Tongue (tissue), 2 donors: ENCODE data around the gene GRP. TPM values are rescaled to one million over a fixed set of nuclear protein-coding genes. Genes with fewer than 3 reads are reported as not detected.
A peak's percentile ranks its signal among the peaks of the same experiment; 100 is the strongest.

Source experiments
- DNase-seq: peaks from one replicate; pipeline ENCODE4 v3.0.0-alpha.2; 2015
- total RNA-seq: library from RNA; depleted of rRNA; stranded (reverse); fragments of >200 nt; gene quantifications from one replicate; pipeline ENCODE4 v1.2.3, GENCODE V29; 2014

Gene GRP
- total RNA-seq: 1.3 TPM

DNA sequence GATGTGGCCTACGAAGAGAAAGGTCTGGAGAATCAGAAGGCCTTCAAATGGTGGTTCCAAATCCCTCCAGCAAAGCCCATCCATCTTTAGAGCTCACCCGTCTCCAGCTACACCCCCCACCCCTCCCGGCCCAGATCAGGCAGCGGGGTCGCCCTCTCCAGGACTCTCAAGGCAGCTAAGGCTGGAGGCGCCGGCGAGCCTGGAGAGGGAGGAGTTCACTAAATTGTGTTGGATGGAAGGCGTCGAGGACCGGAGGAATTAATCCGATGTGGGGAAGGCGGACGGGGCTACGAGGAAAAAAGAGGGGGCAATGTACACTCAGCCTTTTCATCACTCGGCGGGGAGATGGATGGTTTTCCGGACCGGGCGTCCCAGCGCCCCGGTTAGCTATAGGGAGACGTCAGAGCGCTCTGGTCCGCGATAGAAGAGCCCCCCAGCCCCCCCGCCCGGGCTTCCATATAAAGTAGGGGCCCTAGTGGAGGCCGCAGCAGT lies at the start of gene GRP:
TSS of gene GRP (plus strand) at position 487 of the 492 bp plus-strand sequence. CDS start 108 bp downstream, outside the sequence.
- DNase-seq: no peak

DNA sequence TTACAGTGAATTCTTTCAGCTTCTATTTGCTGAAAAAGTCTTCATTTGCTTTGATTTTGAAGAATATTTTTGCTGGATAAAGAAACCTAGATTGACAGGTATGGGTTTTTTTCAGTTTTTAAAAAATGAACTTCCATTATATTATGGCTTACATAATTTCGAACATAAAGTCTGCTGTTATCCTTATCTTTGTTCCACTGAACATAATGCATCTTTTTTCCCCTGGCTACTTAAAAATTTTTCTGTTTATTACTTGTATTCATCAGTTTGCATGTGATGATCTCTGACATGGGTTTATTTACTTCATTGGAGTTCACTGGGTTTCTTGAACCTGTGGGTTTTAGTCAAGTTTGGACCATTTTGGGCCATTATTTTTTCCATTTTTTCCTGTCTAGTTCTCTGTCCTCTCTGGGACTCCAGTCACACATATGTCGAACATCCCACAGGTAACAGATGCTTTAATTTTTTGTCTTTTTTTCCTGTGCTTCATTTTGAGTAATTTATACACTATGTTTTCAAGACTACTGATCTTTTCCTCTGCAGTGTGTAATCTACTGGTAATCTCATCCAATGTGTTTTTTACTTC lies 47.2 kb upstream of the GRP start:
- DNase-seq: no peak

DNA sequence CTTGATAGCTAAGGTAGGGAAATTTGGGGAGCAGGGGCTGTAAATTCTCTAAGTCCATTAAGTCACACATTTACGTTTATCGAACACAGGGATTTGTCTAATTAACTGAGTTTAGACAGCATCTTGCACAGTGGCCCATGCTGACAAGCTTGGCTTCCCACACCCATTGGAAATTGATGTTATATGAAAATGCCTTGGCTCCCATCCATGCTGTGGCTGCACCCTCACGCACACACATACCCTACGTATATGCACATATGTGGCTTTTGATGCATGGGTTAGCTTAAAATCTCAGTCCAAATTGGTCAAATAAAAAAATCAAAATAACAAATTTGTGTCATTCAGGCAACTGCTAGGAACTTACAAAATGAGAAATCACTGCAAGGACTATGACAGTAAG lies 42.5 kb upstream of the GRP start:
- DNase-seq: no peak

DNA sequence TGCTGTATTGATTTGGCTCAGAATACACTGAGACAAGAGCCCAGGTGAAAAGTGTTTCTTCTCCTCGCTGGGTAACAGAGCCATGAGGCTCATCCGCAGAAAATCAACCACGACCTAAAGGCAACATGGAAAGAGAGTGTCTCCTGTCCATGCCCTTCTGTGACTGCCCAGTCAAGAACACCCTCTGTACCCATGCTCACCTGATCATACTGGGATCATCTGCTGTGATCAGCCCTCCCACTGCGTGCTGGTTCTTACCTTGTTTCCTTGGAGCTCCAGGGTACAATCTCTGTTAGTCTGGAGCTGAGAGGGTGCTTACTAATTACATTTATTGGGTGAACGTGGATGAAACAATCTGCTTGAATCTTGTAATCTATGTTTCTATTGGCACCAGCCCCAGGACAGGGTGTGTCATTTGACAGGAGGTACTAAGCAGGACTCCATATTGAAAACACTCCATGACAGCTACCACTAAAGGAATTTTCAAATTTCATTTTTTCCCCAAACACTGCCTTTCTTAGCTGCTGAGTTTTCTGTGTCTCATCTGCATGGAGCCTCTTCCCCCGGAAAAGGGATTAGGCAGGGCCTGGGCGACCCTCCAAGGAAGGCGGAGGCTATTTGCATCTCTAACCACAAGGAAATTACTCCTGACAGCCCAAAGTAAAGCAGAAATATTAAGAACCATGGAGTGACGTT lies 39.7 kb upstream of the GRP start:
- DNase-seq: peak; percentile 38

DNA sequence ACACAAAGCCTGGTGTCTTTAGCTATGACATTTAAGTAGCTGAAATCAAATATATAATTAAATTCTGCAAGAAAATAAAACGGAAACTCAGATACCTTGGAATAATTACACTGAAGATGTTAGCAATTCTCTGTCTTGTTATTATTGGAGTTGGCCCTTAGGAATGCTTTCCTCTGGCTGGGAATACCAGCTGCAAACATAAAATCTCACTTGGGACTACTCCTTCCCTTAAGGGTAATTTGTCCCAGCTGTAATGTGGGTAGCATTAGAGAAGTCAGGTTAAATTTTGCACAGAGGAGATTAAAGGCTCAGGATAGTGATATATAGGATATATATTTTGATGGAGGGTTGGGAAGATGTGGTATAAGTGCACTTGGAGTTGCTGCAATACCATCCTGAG lies 37.3 kb upstream of the GRP start:
- DNase-seq: no peak

DNA sequence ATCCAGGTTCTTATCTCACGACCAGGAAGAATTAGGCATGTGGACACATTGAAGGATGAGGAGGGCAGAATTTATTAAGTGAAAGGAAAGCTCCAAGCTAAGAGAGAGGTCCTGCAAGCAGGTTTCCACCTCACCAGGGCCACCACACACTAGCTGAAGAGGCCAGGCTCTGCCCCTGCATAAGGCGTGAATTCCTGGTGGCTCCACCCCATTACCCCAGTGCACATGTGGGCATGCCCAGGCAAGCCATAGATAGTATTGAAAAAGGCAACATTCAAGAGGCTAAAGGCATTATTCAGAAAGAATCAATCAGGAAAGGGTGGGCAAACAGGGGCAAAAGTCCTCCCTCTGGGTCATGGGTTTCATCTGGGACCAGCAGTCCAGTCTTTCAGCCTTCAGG lies 30.9 kb upstream of the GRP start:
- no peak for DNase-seq

DNA sequence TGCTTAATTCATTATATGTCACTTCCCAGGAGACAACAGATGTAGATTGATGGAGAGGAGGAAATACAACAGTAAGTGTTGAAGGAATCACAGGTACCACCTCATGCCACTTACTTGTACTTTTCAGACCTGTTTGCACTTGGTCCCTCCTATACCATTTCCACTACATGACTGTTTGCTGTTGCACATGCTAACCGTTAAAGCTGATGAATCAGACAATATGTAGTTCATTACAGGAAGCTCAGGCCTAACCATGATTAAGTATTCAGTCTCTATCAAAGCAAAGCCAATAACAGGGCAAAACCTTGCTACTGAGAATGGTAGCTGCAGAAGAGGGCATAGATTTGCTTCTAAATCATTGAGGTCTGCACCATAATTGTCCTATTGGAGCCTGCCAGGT lies 30.2 kb upstream of the GRP start:
- DNase-seq: no peak

DNA sequence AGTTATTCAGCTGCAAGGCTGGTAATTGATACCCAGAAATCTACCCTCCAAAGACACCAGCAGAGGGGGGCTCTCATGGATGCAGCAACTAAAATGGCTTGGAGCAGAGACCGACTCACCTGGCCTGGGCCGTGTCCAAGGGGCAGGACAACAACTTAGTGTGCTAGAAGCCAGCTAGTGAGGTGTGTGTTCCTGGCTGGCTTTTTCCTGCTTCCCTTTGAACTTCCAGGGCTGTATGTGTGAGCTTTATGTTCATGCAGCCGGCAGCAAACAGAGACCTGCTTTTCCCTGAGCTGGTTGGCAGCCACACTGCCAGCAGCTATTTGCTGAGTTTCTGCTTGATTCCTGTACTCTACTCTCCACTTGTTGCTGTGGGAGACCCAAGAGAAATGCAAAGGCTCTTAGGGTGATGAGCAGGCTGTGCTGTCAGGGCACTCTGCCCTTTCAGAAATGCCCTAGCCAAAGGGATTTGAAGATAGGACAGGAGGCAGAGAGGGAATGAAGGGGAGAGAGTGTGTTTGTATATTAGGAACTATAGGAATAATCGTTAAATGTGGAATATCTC lies 23.7 kb upstream of the GRP start:
- peak; percentile 7 for DNase-seq

DNA sequence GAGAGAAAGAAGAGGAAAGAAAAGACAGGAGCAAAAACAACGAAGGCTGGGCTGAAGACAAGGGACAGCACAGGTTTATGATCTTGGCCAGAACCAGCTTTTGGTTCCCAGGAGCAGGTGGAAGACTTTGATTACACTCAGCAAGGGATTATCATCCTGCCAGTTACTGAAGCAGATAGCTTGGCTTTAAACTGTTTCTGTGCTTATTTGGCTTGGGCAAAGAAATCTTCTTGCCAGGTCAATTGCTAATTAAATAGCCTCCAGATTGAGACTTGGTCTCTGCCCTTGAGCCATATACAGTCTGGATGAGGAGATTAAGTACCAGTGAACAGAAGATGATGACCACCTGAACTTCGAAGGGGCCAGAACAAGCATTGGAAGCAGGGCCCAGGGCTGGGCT lies 22.3 kb upstream of the GRP start:
- DNase-seq: no peak

DNA sequence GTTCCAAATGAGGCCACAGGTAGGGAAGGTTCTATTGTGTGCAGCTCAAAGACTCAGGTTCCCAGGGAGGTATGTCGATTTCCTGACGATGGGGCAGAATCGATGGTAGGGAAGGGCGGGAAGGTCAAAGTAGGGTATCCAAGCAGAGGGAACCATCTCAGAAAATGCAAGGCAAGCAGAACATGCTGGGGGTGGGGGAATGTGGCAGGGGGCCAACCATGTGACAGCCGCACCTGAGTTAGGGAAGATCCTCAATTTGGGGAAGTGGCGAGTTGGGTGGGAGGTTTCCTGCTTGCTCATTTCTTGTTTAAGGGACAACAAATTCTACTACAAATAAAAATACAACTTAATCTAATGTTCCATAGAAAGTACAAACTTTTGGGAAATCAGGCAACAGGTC lies 21.7 kb upstream of the GRP start:
- no peak for DNase-seq

DNA sequence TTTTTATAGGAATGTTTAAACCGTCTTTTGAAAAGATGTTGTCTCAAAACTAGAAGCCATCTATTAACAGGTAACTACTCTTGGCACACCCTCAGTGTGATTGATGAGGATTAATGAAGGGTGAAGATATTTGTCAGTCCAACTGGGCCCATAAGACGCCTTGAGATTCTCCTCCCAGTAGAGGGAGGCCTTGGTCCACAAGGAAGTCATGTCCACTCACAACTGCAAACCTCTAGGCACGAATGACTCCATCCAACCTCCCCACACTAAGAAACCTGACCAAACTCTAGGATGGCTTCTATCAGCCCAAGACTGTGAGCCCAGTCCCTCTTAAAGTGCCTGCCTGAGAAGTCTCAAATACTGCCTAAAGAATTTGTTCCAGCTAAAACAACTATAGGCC lies 19.2 kb upstream of the GRP start:
- DNase-seq: no peak

DNA sequence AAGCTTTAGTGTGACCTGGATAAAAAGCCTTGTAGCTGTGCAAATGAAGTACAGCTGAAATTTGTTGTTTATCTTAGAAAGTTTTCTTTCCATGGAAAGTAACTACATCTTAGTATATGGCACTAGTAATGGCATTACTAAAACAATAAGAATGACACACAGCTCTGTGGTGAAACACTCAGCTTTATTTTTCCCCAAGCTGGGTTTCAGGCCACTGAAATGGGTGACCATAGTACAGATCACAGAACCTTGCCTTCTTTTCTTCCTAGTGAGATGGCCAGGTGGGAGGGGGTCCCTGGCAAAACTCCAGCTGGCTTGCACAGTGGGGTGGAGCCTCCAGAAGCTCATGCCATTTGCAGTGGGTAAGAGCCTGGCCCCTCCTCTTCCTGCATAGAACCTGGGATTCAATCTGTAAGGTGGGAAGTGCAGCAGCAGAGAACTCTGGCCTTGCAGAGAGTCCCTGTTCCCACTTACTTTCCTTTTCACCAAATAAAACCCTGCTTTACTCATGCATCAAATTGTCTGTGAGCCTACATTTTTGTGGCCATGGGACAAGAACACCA lies 17.6 kb upstream of the GRP start:
- DNase-seq: no peak

DNA sequence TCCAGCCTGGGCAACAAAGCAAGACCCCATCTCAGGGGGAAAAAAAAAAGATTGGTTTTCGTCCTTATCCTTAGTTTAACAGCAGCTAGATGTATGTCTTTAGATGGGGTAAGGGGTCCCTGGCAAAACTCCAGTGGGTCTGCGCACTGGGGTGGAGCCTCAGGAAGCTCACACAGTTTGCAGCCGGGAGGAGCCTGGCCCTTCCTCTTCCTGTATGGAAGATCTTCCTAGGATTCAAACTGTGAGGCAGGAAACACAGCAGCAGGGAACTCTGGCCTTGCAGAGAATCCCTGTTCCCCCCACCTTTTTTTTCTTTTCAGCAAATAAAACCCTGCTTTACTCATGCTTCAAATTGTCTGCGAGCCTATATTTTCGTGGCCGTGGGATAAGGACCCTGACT lies 12.5 kb upstream of the GRP start:
- DNase-seq: no peak

DNA sequence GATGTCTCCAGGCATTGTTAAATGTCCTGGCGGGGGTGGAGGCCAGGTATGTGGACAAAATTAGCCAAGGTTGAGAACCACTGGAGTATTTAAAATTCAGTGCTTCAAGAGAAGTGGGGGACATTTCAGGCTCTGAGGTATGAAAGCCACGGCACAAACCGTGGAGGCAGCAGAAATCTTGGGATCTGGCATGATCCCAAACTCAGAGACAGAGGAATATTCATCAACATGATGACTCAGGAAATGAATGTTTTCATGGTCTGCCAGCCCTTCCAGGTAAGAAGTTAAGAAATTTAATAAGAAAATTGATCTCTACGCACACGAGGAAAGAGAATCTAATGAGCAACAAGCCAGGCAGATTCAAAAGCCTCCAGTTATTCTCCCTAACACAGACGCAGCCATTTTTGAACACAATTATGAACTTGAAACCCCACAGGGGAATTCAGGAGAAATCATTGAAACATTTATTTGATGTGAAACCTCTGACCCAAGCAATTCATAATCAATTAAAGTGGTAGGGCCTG lies 11.3 kb upstream of the GRP start:
- peak; percentile 28 for DNase-seq

DNA sequence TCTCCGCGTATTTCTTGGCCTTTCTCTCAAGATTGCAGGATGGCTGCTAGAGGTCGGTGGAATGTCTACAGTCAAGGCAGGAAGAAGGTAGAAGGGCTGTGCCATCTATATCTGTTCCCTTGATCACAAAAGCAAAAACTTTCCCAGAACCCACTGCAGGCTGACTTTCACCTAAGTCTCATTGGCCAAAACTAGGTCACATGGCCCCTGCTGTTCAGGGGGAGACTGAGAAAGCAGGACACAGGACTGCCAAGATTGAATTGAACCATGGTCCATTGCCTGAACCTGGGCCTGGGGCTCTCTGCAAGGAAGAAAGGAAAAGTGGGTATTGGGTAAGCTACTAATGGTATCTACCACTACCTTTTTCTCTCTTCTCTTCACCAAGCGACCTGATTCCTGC lies 9.7 kb upstream of the GRP start:
- DNase-seq: no peak

DNA sequence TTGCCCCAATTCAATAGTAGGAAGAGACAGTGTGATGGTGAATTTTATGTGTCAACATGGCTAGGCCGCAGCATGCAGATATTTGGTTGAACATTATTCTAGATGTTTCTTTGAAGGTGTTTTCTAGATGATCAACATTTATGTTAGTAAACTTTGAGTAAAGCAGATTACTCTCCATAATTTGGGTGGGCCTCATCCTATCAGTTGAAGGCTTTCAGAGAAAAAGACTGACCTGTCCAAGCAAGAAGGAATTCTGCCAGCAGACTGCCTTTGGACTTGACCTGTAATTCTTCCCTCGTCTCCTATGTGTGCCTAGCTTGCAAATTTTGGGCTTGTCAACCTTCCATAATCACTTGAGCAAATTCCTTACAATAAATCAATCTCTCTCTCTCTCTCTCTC lies 8.3 kb upstream of the GRP start:
- no peak for DNase-seq

DNA sequence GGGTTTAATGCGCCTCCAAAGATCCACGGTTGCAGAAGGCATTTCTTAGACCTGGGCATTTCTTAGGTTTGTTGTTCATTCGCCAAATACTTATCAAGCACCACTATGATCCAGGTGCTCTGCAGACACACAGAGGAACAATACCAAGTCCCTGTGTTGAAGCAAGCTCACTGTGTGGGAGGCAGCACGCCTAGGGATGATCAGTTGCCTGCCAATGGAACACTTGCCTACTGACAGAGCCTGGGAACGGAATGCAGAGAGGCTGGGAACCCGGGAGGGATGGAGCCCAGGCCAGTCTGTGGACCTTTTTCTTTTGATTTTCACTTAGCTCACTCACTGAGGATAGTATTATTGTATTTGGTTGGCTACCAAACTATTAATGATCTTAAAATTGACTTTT lies 1.9 kb upstream of the GRP start:
- no peak for DNase-seq

DNA sequence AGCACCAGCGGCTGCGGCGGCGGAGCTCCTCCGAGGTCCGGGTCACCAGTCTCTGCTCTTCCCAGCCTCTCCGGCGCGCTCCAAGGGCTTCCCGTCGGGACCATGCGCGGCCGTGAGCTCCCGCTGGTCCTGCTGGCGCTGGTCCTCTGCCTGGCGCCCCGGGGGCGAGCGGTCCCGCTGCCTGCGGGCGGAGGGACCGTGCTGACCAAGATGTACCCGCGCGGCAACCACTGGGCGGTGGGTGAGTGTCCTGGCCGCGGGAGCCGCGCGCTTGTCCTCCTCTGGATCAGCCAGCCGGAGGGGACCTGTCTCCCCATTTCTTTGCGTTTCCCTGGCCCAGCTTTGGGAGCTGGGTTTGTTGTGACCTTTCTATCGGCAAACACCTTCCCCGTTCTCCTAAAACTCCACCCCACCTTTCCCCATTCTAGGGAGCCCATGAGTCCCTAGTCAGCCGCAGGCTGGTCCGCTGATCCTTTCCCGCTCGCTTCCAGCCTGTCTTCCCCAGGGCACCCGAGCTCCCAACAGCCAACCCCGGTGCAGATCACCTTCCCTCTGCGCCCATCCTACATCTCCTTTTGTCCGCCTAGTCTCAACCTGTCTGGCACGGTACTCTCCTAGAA lies 316 bp downstream of the GRP start:
- no peak for DNase-seq

DNA sequence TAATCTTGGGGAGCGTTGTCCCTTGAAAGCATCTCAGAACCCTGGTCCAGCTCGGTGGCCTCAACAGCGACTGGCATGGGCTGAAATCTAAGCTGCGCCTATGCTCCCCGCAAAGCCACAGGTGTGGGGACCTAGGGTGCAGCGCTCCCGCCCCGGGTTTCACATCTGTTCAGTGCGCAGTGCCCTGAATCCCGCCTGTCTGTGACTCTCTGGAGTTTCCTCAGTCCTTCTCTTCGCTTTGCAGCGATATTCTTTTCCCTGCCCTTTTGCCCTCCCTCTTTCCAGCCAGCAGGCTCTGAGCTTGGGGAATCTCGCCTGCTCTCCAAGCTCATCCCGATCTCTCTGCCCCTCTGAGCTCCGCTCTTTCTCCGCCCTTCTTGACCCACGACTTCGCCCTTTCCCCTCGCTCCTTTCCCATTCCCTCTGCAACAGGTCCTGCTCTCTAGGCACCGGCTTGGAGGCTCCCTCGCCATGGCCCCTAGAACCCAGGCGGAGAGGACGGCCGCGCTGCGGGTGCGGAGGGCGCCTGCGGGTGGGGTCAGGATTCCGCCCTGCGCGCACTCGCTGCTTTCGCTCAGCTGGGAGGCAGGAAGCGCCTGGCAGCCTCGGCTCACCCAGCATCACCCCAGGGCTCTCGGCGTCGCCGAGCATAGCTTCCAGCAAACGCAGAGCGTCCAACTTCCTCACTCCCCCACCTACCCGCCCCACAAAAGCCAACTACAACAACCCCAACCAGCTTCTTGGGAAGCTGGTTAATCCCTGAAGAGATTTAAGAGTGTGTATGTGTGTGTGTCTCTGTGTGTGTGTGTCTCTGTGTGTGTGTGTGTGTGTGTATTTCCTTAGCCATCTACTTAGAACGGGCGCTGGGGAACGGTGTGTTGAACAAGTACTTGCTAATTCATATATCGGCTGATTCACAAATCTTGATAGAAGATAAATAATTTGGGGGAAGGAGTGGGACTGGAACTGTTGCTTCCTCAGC lies 1.1 kb downstream of the GRP start:
- no peak for DNase-seq

DNA sequence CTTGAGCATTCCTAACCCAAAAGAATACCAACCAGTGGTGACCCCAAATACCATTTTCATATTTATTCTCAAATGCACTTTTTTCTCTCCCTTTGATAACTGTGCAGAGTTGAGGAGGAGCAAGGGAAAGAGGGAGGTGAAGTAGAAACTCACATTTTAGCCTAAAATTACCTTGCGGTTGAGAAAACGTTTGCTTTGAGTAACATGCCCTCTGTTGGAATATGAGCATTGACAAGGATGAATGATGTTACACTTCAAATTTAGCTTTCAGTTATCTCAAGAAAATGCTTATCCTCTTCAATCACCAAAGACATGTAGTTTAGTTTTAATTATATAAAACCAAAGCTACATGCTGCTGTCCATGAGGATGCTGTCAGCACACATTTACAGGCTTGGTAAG lies 2.4 kb downstream of the GRP start:
- no peak for DNase-seq

DNA sequence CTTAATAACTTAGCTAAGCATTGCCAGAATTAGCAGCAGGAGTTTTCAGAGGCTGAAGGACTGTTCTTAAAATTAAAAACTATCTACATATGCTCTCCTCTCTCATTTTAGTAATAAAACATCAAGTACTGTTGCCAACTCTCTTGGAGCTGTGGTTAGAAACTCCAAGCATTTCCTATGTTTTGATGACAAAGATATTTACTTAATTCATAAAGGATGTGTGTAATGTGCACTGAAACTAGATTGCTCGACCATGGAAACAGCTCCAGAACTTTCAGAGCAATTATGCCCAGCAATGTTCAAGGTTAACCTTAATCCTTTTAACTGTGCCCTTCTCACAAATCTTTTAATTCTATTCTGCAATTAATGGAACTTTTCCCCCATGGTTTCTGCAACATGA lies 8.4 kb downstream of the GRP start:
- DNase-seq: peak; percentile 26

DNA sequence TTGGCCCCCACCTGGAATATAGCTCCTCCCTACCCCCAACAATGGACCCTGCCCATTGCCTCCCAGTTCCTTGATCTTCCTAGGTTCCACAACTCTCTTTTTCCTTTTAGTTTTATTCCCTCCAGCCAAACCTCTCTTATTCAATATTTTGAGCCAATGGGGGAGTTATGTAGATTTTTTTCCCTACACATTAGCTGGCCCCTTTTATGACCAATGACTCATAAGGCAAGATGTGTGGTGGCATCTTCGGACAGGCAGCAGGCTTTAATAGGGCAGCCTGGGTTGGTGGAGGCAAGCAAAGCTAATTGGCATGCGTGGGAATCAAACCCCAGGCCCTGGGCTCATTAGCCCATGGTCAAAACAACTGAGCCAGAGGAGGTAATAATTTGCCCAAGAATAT lies 9.2 kb downstream of the GRP start:
- DNase-seq: no peak
